AG04449 (cell line): ENCODE data around the gene ADGRD2.

Experiments used
- CTCF ChIA-PET: fragments of 350-600 bp; formaldehyde crosslinking; extraction: SDS; loops from one replicate; lab custom pipeline; 2021; ENCODE audit warnings: antibody characterized with exemption; lab: Yijun Ruan, JAX
- POLR2A ChIA-PET: fragments of 400-600, 350-600 bp; formaldehyde crosslinking; extraction: SDS; loops from one replicate; lab custom pipeline; 2020; ENCODE audit warnings: antibody characterized with exemption, inconsistent platforms; lab: Yijun Ruan, JAX
- DNase-seq: peaks from one replicate; pipeline ENCODE4 v3.0.0-alpha.2; 2010; ENCODE audit warnings: low read depth, low spot score
- H3K4me3 ChIP-seq: 2 replicates; pipeline ENCODE4 v1.5.1; 2011; ENCODE audit warnings: low read depth, mild to moderate bottlenecking, control low read depth, low read length
- TF ChIP-seq, protein P1 (sequence below): IDR thresholded peaks from one replicate; pipeline ENCODE4 v1.5.1; 2011; ENCODE audit warnings: mild to moderate bottlenecking, moderate library complexity, low read length, control low read depth, inconsistent platforms; ENCODE audit not compliant: insufficient read depth; ENCODE audit errors: missing control alignments

ADGRD2 gene

DNA sequence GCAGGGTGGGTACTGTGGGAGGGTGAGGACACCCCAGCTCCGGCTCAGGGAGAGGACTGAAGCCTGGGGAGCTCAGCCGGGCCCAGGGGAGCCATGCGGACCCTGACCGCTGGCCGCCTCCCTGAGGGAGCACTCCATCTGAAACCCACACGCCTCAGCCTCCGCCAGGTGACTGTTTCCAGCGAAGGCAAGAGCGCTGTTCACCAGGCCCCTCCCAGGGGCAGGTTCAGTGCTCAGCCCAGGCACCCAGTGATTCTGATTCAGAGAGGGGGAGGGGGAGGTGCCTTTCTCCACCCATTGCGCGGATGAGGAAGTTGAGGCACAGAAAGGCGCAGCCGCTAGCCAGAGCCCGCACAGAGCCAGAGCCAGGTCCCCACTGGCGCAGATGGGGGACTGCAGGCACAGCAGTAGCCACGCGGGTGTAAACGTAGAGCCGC, 27.0 kb downstream of the ADGRD2 start:
- CTCF ChIA-PET = no interaction called here
- POLR2A ChIA-PET = no interaction called here
- H3K4me3 ChIP-seq = no peak overlapping the region
- TF ChIP-seq, protein P1, sequence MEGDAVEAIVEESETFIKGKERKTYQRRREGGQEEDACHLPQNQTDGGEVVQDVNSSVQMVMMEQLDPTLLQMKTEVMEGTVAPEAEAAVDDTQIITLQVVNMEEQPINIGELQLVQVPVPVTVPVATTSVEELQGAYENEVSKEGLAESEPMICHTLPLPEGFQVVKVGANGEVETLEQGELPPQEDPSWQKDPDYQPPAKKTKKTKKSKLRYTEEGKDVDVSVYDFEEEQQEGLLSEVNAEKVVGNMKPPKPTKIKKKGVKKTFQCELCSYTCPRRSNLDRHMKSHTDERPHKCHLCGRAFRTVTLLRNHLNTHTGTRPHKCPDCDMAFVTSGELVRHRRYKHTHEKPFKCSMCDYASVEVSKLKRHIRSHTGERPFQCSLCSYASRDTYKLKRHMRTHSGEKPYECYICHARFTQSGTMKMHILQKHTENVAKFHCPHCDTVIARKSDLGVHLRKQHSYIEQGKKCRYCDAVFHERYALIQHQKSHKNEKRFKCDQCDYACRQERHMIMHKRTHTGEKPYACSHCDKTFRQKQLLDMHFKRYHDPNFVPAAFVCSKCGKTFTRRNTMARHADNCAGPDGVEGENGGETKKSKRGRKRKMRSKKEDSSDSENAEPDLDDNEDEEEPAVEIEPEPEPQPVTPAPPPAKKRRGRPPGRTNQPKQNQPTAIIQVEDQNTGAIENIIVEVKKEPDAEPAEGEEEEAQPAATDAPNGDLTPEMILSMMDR = no peak
- no peak for DNase-seq

DNA sequence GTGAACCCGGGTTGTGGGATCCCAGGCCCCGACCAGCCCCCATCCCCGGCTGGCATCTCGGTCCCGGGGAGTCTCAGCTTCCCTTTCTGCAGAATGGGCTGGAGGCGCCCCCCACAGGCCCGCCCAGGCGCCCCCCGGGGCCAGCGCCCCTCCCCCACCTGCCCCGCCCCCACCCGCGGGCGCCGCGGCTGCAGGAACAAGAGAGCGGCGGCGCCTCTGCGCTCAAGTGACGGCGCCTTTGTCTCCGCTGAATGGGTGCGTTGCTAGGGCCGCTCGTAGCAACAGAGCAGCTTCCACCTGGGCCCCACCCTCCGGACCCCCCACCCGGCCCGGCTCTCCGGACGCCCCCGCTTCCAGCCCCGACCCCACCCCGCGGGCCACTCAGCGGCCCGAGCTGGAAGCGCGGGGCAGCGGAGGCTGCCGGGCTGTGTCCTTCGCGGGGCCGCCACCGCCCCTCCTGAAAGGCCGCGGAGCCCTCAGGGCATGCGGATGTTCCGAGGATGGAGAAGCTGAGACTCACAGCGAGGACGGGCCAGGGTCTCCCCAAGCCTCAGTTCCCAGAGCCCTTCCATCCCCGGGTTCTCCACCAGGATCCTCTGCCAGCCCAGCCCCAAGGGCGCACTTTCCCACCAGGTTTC, 27.5 kb downstream of the ADGRD2 start:
- CTCF ChIA-PET = no interaction called here
- H3K4me3 ChIP-seq = no peak overlapping the region
- DNase-seq = no peak
- POLR2A ChIA-PET = no interaction called here
- TF ChIP-seq, protein P1 = no peak

DNA sequence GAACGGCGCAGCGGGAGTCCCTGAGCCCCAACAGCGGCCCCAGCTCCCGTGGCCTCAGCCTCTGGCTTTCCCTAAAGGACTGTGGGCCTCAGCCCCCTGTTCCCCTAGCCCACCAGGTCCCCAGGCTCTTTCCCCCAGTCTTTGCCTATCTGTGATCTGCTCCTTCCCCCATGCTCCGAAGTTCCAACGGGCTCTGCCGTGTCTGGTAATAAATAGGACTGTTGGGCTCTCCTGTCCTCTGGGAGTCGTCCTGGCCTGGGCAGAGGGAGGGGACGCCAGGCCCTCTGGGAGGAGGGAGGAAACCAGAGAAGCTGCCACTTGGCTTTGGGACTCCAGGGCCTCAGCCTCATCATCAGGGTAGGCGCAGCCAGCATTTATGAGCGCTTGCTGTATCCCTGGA, 28.1 kb downstream of the ADGRD2 start:
- DNase-seq = no peak
- ChIA-PET POLR2A (no interaction called here), CTCF (no interaction called here)

DNA sequence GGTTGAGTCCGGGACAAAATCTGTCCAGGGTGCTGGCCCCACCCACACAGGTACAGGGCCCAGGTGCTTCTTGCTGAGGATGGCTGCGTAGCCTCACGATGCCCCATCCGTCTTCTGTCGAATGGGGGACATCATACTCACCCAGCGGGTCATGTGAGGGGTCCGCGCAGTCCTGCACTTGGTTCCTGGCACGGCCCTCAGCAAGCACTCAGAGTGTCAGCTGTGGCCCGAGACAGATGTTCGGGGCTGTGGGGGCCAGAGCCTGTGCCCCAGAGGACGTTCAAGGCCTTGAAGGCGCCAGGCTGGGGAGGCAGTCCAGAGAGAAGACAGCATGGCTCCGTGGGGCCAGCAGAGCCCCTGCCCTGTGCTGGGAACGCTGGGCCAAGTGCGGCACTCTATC, 29.1 kb downstream of the ADGRD2 start:
- TF ChIP-seq, protein P1 = no peak
- POLR2A ChIA-PET = no interaction called here
- DNase-seq = no peak
- CTCF ChIA-PET = interaction anchor here (1.0 to 1.5 kb wide), 3 partner anchors 9 to 58 kb away, joined by 3 to 4 read pairs (median 3); no protein-coding TSS in a partner anchor
- no peak overlapping the region for H3K4me3 ChIP-seq

More for the DNA sequence above, 28.1 kb downstream of the ADGRD2 start:
- TF ChIP-seq, protein P1 = no peak
- no peak overlapping the region for H3K4me3 ChIP-seq

DNA sequence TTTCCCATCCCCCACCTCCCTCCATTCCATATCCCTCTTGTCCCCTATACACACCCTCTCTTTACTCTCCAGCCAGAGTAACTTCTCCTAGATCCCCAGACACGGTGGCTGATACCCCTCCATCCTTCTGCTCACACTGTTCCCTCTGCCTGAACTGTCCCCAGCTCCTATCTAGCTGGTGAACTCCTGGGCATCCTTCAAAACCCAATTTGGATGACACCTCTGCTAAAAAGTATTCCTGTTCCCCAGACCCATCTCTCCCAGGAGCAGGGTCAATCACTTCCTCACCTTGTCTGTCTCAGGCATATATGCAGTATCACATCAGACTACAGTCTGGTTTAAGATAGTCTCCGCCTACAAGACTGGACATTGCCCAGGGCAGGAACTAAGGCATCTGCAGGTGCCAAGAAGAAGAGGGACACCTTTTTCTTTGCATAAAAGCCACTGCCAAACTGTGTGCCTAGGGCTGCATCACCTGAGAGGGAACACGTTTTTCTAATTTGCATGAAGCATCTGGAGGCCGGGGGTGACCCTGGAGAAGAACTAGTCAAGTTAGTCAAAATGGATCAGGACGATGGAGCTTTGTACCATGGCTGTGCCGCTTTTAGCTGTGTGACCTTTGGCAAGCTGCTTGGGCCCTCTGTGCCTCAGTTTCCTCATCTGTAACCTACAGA, 29.8 kb downstream of the ADGRD2 start:
- POLR2A ChIA-PET = no interaction called here
- no peak overlapping the region for H3K4me3 ChIP-seq
- TF ChIP-seq, protein P1 = no peak
- CTCF ChIA-PET = interaction anchor here (1.0 to 1.5 kb wide), 4 partner anchors 10 to 61 kb away, joined by 3 to 4 read pairs (median 4); no protein-coding TSS in a partner anchor
- DNase-seq = no peak

DNA sequence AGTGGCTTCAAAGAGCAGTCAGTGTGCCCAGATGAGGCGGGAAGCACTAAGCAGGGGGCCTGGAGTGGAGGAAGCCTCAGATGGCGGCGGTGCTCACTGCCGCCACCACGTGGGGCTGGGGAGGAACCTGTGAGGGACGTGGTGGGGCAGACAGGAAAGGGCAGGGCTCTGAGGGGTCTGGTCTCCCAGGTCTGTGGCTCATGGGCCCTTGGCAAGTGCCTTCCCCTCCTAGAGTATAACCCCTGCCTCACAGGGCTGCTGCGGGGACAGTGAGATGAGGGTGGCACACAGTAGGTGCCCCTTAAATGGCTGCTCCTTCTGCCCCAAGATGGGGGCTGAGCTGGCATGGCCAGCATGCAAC, 30.4 kb downstream of the ADGRD2 start:
- TF ChIP-seq, protein P1 = peak; percentile 63
- POLR2A ChIA-PET = no interaction called here
- CTCF ChIA-PET = interaction anchor here (1.3 to 1.6 kb wide), 4 partner anchors 11 to 62 kb away, joined by 3 to 4 read pairs (median 4); no protein-coding TSS in a partner anchor
- no peak overlapping the region for H3K4me3 ChIP-seq
- no peak for DNase-seq
